ENCODE data around the gene HHAT. TPM values are rescaled to one million over a fixed set of nuclear protein-coding genes. Genes with fewer than 3 reads are reported as not detected.

The HHAT gene
- total and polyA plus RNA-seq, 9 of the 15 experiments (the other 6 are each of a cell fraction or from before 2014, with no cell fraction given): 0.07 to 0.16 (median 0.13) TPM; not detected in 1

GRCh38 chr1:210603123-210603522, 274.4 kb downstream of the HHAT start:
- POLR2A ChIA-PET: no interaction called here
- Histone ChIP-seq H3K9me1 (ENCODE audit: control insufficient read depth, insufficient read depth, low read length) (no peaks in the 10 kb centered on the region), H4K20me1 (replicated peaks; ENCODE audit: control insufficient read depth, insufficient read depth, low read length) (no peaks in the 10 kb centered on the region), H2AFZ (ENCODE audit: low read depth, low read length) (no peak overlapping the region), H3K27me3 (ENCODE audit: control insufficient read depth in 2 of 2, insufficient read depth in 2 of 2, low read length in 2 of 2) (peaks cover 0 to 4% of the 10 kb centered on the region in 2 experiments; a peak in 1 of 5 replicates), H3K4me1 (replicated peaks in 1 of 2; ENCODE audit: control insufficient read depth in 2 of 2, insufficient read depth in 2 of 2, low read length in 2 of 2) (peaks cover 0 to 5% of the 10 kb centered on the region in 2 experiments; a peak in 1 of 5 replicates), H3K36me3 (ENCODE audit: control insufficient read depth, insufficient read depth, low read length) (no peaks in the 10 kb centered on the region), H3K79me2 (ENCODE audit: control insufficient read depth, insufficient read depth, low read length) (no peaks in the 10 kb centered on the region), H3K9me3 (replicated peaks; ENCODE audit: control insufficient read depth, insufficient read depth, low read depth, low read length) (no peaks in the 10 kb centered on the region), H3K4me3 (no peak overlapping the region), H3K27ac (ENCODE audit: extremely low read depth, low read depth, low read length) (no peak overlapping the region), H3K9ac (ENCODE audit: insufficient read depth in 1 of 2, low read depth in 2 of 2, low read length in 2 of 2) (no peak overlapping the region), H3K4me2 (ENCODE audit: insufficient read depth, low read length) (no peak overlapping the region)
- no peak for DNase-seq (ENCODE audit: extremely low read depth in 1 of 4, low spot score in 3 of 4)
- ATAC-seq: no peak
- in situ Hi-C loops (cut with MboI) (no loop called here), intact Hi-C loops (cut with micrococcal nuclease) (no loop called here)
- BruUV-seq (replicated peaks): no TSS peak
- CTCF ChIA-PET (ENCODE audit: low intra/inter-chr PET ratio): no interaction called here
- no peak for FAIRE-seq
- 1% methylated on average over 4 of the region's 4 CpGs for WGBS (ENCODE audit: insufficient coverage, low coverage, missing lambda C conversion rate)
- no peak for TF ChIP-seq MEIS2 (IDR thresholded peaks at IDR 0.05; ENCODE audit: partially characterized antibody)
- no peak for TF ChIP-seq JUNB (CRISPR knock-in tag; conservative IDR thresholded peaks at IDR 0.05)
- no peak for TF ChIP-seq MXD1 (CRISPR knock-in tag; IDR thresholded peaks at IDR 0.05; ENCODE audit: borderline replicate concordance, poor library complexity, severe bottlenecking)
- TF ChIP-seq POU5F1 (IDR thresholded peaks at IDR 0.05; ENCODE audit: borderline replicate concordance, low read depth, low read length, partially characterized antibody): no peak
- TF ChIP-seq CGGBP1 (CRISPR knock-in tag; IDR thresholded peaks at IDR 0.05): no peak
- no peak for TF ChIP-seq NUFIP1 (IDR thresholded peaks at IDR 0.05; ENCODE audit: partially characterized antibody)
- TF ChIP-seq MTA2 (IDR thresholded peaks at IDR 0.05; ENCODE audit: low read depth): no peak
- no peak for TF ChIP-seq SRSF9 (IDR thresholded peaks at IDR 0.05; ENCODE audit: borderline replicate concordance, low read depth, low read length)
- TF ChIP-seq THRB (CRISPR knock-in tag; conservative IDR thresholded peaks at IDR 0.05): no peak
